ENCODE results near the gene SLC12A2. TPM values are rescaled to one million over a fixed set of nuclear protein-coding genes. Genes with fewer than 3 reads are reported as not detected.

The SLC12A2 gene
- total RNA-seq, 1 experiment from 2014 or later = 85.2 TPM

DNA sequence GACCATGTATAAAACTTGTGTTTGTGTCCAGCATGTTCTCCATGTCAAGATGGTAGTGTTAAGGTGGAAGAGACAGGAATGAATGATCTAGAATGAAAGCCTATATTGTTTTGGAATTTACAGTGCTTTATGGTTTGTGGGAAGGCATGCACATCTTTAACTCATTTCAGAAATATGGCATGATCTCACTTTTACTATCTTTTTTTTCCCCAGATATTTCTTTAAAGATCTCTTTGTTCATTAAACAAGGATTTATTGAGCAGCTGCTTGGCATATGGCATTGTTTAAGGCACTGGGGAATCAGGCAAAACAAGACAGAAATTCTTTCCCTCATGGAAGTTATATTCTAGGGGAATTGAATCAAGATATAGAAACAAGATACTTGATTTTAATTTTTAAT lies 51.7 kb downstream of the SLC12A2 start:
- no peaks in the 10 kb centered on the region for H3K4me1 ChIP-seq
- intact Hi-C loops (cut with micrococcal nuclease; ENCODE audit: unreplicated experiment) = no loop called here
- H3K4me3 Mint-ChIP-seq (ENCODE audit: unreplicated experiment) = no peak overlapping the region
- H3K36me3 Mint-ChIP-seq (ENCODE audit: insufficient read depth, unreplicated experiment) = peaks cover 59% of the 10 kb centered on the region
- H3K27me3 ChIP-seq (replicated peaks; ENCODE audit: control insufficient read depth, insufficient read depth, low read length) = no peaks in the 10 kb centered on the region
- no peaks in the 10 kb centered on the region for H3K27me3 Mint-ChIP-seq (ENCODE audit: insufficient read depth, unreplicated experiment)
- ChIA-PET CTCF (no interaction called here), POLR2A (no interaction called here)
- H3K9me3 Mint-ChIP-seq (ENCODE audit: unreplicated experiment) = no peaks in the 10 kb centered on the region
- no peaks in the 10 kb centered on the region for H3K36me3 ChIP-seq (ENCODE audit: control insufficient read depth, insufficient read depth, low read length)
- no peaks in the 10 kb centered on the region for H3K4me1 Mint-ChIP-seq (ENCODE audit: low read depth, unreplicated experiment)
- no TSS peak for BruUV-seq (replicated peaks)
- no peak for DNase-seq
- TF ChIP-seq, protein P1, sequence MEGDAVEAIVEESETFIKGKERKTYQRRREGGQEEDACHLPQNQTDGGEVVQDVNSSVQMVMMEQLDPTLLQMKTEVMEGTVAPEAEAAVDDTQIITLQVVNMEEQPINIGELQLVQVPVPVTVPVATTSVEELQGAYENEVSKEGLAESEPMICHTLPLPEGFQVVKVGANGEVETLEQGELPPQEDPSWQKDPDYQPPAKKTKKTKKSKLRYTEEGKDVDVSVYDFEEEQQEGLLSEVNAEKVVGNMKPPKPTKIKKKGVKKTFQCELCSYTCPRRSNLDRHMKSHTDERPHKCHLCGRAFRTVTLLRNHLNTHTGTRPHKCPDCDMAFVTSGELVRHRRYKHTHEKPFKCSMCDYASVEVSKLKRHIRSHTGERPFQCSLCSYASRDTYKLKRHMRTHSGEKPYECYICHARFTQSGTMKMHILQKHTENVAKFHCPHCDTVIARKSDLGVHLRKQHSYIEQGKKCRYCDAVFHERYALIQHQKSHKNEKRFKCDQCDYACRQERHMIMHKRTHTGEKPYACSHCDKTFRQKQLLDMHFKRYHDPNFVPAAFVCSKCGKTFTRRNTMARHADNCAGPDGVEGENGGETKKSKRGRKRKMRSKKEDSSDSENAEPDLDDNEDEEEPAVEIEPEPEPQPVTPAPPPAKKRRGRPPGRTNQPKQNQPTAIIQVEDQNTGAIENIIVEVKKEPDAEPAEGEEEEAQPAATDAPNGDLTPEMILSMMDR (IDR thresholded peaks at IDR 0.05; ENCODE audit: insufficient read depth in 1 of 2, low read depth in 1 of 2, low read length in 1 of 2, severe bottlenecking in 1 of 2, unreplicated experiment in 1 of 2) = no peak
- H3K4me3 ChIP-seq (ENCODE audit: low read depth, low read length) = no peak overlapping the region
- H3K27ac Mint-ChIP-seq (ENCODE audit: unreplicated experiment) = no peak overlapping the region
- no peaks in the 10 kb centered on the region for H3K9me3 ChIP-seq

- Histone ChIP-seq H3K4me1 (peaks cover 10% of the 10 kb centered on the region; the same call in 1 of the 2 replicates), H3K27me3 (replicated peaks; ENCODE audit: control insufficient read depth, insufficient read depth, low read length) (no peaks in the 10 kb centered on the region), H3K36me3 (ENCODE audit: control insufficient read depth, insufficient read depth, low read length) (no peaks in the 10 kb centered on the region), H3K4me3 (ENCODE audit: low read depth, low read length) (no peak overlapping the region), H3K9me3 (no peaks in the 10 kb centered on the region)
- H3K4me3 Mint-ChIP-seq (ENCODE audit: unreplicated experiment) = no peak overlapping the region
- TF ChIP-seq, protein P1 (IDR thresholded peaks at IDR 0.05; ENCODE audit: insufficient read depth in 1 of 2, low read depth in 1 of 2, low read length in 1 of 2, severe bottlenecking in 1 of 2, unreplicated experiment in 1 of 2) = no peak
- H3K4me1 Mint-ChIP-seq (ENCODE audit: low read depth, unreplicated experiment) = peaks cover 10% of the 10 kb centered on the region
- H3K27ac Mint-ChIP-seq (ENCODE audit: unreplicated experiment) = no peak overlapping the region
- H3K9me3 Mint-ChIP-seq (ENCODE audit: unreplicated experiment) = no peaks in the 10 kb centered on the region
- BruUV-seq (replicated peaks) = no TSS peak
- ChIA-PET CTCF (no interaction called here), POLR2A (no interaction called here)
- H3K27me3 Mint-ChIP-seq (ENCODE audit: insufficient read depth, unreplicated experiment) = no peaks in the 10 kb centered on the region
- intact Hi-C loops (cut with micrococcal nuclease; ENCODE audit: unreplicated experiment) = loop anchor here (2.0 kb wide), 1 partner anchor 15 kb away; no protein-coding TSS in a partner anchor
- no peak for DNase-seq
- H3K36me3 Mint-ChIP-seq (ENCODE audit: insufficient read depth, unreplicated experiment) = peaks cover 39% of the 10 kb centered on the region
These were observed 60.3 kb downstream of the SLC12A2 start for GRCh38 chr5:128143911-128144310.

DNA sequence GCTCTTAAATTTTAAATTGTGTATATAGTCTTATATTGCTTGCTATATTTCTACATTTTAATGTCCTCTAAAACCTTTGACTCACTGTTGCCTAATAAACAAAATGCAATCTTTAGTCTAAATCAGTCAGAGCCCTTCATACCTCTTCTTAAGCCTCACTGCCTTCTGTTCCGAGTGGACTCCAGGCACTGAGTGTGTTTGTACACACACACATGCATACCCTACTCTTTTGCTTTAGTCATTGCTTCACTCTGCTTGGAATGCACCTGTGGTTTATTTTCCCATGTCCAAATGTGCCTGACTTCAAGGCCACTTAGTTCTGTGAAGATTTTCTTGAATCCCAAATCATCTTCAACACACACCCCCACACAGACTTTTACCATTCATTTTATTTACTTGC lies 60.9 kb downstream of the SLC12A2 start:
- TF ChIP-seq, protein P1 (IDR thresholded peaks at IDR 0.05; ENCODE audit: insufficient read depth in 1 of 2, low read depth in 1 of 2, low read length in 1 of 2, severe bottlenecking in 1 of 2, unreplicated experiment in 1 of 2) = no peak
- POLR2A ChIA-PET = no interaction called here
- Mint-ChIP-seq H3K36me3 (ENCODE audit: insufficient read depth, unreplicated experiment) (peaks cover 39% of the 10 kb centered on the region), H3K9me3 (ENCODE audit: unreplicated experiment) (no peaks in the 10 kb centered on the region), H3K27me3 (ENCODE audit: insufficient read depth, unreplicated experiment) (no peaks in the 10 kb centered on the region), H3K4me3 (ENCODE audit: unreplicated experiment) (no peak overlapping the region), H3K4me1 (ENCODE audit: low read depth, unreplicated experiment) (peaks cover 15% of the 10 kb centered on the region), H3K27ac (ENCODE audit: unreplicated experiment) (no peak overlapping the region)
- CTCF ChIA-PET = no interaction called here
- Histone ChIP-seq H3K27me3 (replicated peaks; ENCODE audit: control insufficient read depth, insufficient read depth, low read length) (no peaks in the 10 kb centered on the region), H3K4me3 (ENCODE audit: low read depth, low read length) (no peak overlapping the region), H3K4me1 (peaks cover 16% of the 10 kb centered on the region), H3K36me3 (ENCODE audit: control insufficient read depth, insufficient read depth, low read length) (no peaks in the 10 kb centered on the region), H3K9me3 (no peaks in the 10 kb centered on the region)
- intact Hi-C loops (cut with micrococcal nuclease; ENCODE audit: unreplicated experiment) = loop anchor here (2.0 kb wide), 1 partner anchor 14 kb away; no protein-coding TSS in a partner anchor
- no TSS peak for BruUV-seq (replicated peaks)
- DNase-seq = no peak

Data from Caco-2 (cell line).